A673 (cell line): Measurements from ENCODE around the gene QRFP. TPM values are rescaled to one million over a fixed set of nuclear protein-coding genes. Genes with fewer than 3 reads are reported as not detected.
A peak's percentile ranks its signal among the peaks of the same experiment; 100 is the strongest.

ENCODE experiments used
- BruUV-seq: library from RNA; stranded (reverse); fragments of 400-500 nt; replicated peaks from 2 replicates; lab custom pipeline; 2021; lab: Mats Ljungman, UMichigan
- CTCF ChIA-PET: fragments of 300-600 bp; sonication (Branson Sonifier 250); formaldehyde crosslinking; loops from one replicate; lab custom pipeline; 2022; ENCODE audit warnings: antibody characterized with exemption; lab: Charles Lee
- POLR2A ChIA-PET: fragments of 300-600 bp; sonication (Branson Sonifier 250); formaldehyde crosslinking; loops from one replicate; lab custom pipeline; 2022; ENCODE audit warnings: antibody characterized with exemption; ENCODE audit not compliant: low non-redundant PET; lab: Charles Lee
- DNase-seq: peaks from one replicate; pipeline ENCODE4 v3.0.0-alpha.2; 2015; ENCODE audit warnings: low spot score
- H3K27ac ChIP-seq: fragments of 200-600 bp; sonication (generic); 2 replicates; pipeline ENCODE4 v1.5.1; 2016; ENCODE audit warnings: mixed run types, low read depth, mild to moderate bottlenecking, mixed read lengths, antibody characterized with exemption, low read length; ENCODE audit not compliant: poor library complexity, severe bottlenecking
- H3K27me3 ChIP-seq: fragments of 200-600 bp; sonication (generic); replicated peaks from 2 replicates; pipeline ENCODE4 v1.6.1; 2017; ENCODE audit warnings: mixed run types, low read depth, mild to moderate bottlenecking, mixed read lengths, antibody characterized with exemption, low read length; ENCODE audit not compliant: insufficient read depth, poor library complexity
- H3K36me3 ChIP-seq: fragments of 200-600 bp; sonication (generic); 2 replicates; pipeline ENCODE4 v1.6.1; 2016; ENCODE audit warnings: mixed run types, mild to moderate bottlenecking, mixed read lengths, antibody characterized with exemption, low read length; ENCODE audit not compliant: insufficient read depth, poor library complexity, severe bottlenecking
- H3K4me1 ChIP-seq: fragments of 200-600 bp; sonication (generic); 2 replicates; pipeline ENCODE4 v1.6.1; 2017; ENCODE audit warnings: mixed run types, mild to moderate bottlenecking, mixed read lengths, antibody characterized with exemption, low read length; ENCODE audit not compliant: insufficient read depth, poor library complexity, severe bottlenecking
- H3K4me3 ChIP-seq: fragments of 200-600 bp; sonication (generic); 2 replicates; pipeline ENCODE4 v1.5.1; 2016; ENCODE audit warnings: low read depth, mixed run types, mild to moderate bottlenecking, mixed read lengths, low read length; ENCODE audit not compliant: poor library complexity, severe bottlenecking
- H3K9me3 ChIP-seq: fragments of 200-600 bp; sonication (generic); 2 replicates; pipeline ENCODE4 v1.6.1; 2016; ENCODE audit warnings: mixed run types, low read depth, mild to moderate bottlenecking, mixed read lengths, antibody characterized with exemption, low read length; ENCODE audit not compliant: poor library complexity, severe bottlenecking
- EZH2 ChIP-seq: fragments of 200-600 bp; sonication (generic); IDR thresholded peaks from 2 replicates; pipeline ENCODE4 v1.6.1; 2017; ENCODE audit warnings: borderline replicate concordance, low read depth, mild to moderate bottlenecking, mixed read lengths, antibody characterized with exemption, low read length; ENCODE audit not compliant: poor library complexity, severe bottlenecking
- intact Hi-C: fragments of 100-400 bp; cut with micrococcal nuclease; formaldehyde crosslinking; loops from one replicate; pipeline ENCODE4 v1.10.0; 2022; ENCODE audit not compliant: unreplicated experiment
- total RNA-seq: library from RNA; stranded (reverse); gene quantifications from 2 replicates; pipeline ENCODE4 v1.2.3, GENCODE V29; 2021
- TF ChIP-seq, protein P1 (sequence below): fragments of 300-800, 200-600 bp; sonication (generic); conservative IDR thresholded peaks from 2 replicates; pipeline ENCODE4 v1.5.1; 2017; ENCODE audit warnings: low read depth, mild to moderate bottlenecking, antibody characterized with exemption, low read length, moderate library complexity, mixed read lengths

The QRFP gene
- total RNA-seq, 1 experiment from 2014 or later, result not detected

DNA sequence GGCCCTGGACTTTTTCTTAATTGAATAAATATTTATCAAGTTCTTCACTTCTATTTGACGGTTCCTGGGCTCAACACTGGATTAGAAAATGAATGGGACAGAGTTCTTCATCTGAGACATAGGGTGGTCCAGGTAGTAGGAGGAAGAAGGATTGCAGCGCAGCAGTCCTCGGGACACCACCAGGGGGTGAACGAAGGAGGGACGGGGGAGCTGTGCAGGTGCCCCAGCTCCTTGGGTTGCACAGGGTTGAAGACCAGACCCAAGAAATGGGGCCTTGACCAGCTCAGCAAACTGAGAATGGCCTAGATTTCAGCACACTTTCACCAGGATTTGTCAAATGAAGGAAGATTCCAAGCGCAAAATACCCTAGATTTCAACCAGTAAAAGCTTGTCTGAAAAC, 32.1 kb downstream of the QRFP start:
- Histone ChIP-seq H3K27me3 (no peaks in the 10 kb centered on the region), H3K4me1 (peaks cover 13% of the 10 kb centered on the region), H3K36me3 (peaks cover 53% of the 10 kb centered on the region), H3K9me3 (no peaks in the 10 kb centered on the region), H3K27ac (no peak overlapping the region), H3K4me3 (no peak overlapping the region)
- no peak for DNase-seq
- TF ChIP-seq EZH2, result no peak
- TF ChIP-seq, protein P1, sequence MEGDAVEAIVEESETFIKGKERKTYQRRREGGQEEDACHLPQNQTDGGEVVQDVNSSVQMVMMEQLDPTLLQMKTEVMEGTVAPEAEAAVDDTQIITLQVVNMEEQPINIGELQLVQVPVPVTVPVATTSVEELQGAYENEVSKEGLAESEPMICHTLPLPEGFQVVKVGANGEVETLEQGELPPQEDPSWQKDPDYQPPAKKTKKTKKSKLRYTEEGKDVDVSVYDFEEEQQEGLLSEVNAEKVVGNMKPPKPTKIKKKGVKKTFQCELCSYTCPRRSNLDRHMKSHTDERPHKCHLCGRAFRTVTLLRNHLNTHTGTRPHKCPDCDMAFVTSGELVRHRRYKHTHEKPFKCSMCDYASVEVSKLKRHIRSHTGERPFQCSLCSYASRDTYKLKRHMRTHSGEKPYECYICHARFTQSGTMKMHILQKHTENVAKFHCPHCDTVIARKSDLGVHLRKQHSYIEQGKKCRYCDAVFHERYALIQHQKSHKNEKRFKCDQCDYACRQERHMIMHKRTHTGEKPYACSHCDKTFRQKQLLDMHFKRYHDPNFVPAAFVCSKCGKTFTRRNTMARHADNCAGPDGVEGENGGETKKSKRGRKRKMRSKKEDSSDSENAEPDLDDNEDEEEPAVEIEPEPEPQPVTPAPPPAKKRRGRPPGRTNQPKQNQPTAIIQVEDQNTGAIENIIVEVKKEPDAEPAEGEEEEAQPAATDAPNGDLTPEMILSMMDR, result no peak
- intact Hi-C loops, result no loop called here
- no TSS peak for BruUV-seq
- ChIA-PET CTCF (no interaction called here), POLR2A (no interaction called here)

DNA sequence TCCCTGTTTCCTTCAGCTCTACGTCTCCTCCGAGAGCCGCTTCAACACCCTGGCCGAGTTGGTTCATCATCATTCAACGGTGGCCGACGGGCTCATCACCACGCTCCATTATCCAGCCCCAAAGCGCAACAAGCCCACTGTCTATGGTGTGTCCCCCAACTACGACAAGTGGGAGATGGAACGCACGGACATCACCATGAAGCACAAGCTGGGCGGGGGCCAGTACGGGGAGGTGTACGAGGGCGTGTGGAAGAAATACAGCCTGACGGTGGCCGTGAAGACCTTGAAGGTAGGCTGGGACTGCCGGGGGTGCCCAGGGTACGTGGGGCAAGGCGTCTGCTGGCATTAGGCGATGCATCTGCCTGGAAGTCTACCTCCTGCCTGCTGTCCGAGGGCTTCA, 33.9 kb downstream of the QRFP start:
- peak overlapping the region; percentile 6 for H3K27ac ChIP-seq

DNA sequence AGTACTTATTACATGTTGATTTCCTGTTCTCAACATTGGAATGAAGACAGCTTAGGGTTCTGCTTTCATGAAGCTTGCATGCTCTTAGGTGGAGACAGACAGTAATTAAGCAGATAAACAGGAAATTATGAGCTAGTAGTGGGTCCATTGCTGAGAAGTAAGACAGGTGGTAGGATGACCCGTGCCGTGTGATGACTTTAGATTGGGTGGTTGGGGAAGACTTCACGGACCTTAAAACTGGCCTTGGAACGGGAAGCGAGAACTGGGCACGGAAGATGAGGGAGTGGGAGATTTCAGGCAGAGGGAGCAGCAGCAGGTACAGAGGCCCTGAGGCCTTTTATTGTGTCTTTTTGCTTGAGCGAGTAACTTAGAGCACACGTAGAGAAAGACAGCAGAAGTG, 34.4 kb downstream of the QRFP start:
- intact Hi-C loops, result loop anchor here (2.0 kb wide), 2 partner anchors 91 to 155 kb away; no protein-coding TSS in a partner anchor
- Histone ChIP-seq H3K4me3 (no peak overlapping the region), H3K27ac (peak overlapping the region; percentile 6), H3K27me3 (no peaks in the 10 kb centered on the region), H3K36me3 (peaks cover 54% of the 10 kb centered on the region), H3K4me1 (peaks cover 10% of the 10 kb centered on the region), H3K9me3 (no peaks in the 10 kb centered on the region)
- no TSS peak for BruUV-seq
- ChIA-PET POLR2A (no interaction called here), CTCF (no interaction called here)
- no peak for DNase-seq
- TF ChIP-seq, protein P1, result no peak
- TF ChIP-seq EZH2, result no peak

More for the DNA sequence above, 33.9 kb downstream of the QRFP start:
- Histone ChIP-seq H3K4me3 (no peak overlapping the region), H3K4me1 (peaks cover 7% of the 10 kb centered on the region), H3K36me3 (peaks cover 49% of the 10 kb centered on the region), H3K27me3 (no peaks in the 10 kb centered on the region), H3K9me3 (no peaks in the 10 kb centered on the region)
- TF ChIP-seq, protein P1, result no peak
- no peak for TF ChIP-seq EZH2
- intact Hi-C loops, result loop anchor here (2.0 kb wide), 2 partner anchors 92 to 156 kb away; no protein-coding TSS in a partner anchor
- BruUV-seq, result no TSS peak
- POLR2A ChIA-PET, result no interaction called here
- CTCF ChIA-PET, result interaction anchor here (0.6 kb wide), 1 partner anchor 155 kb away, joined by 6 read pairs; no protein-coding TSS in a partner anchor
- no peak for DNase-seq
